HG03175 (cell line): ENCODE data around the gene EPHB3.

Experiments used
- ATAC-seq: cut with Tn5 transposase; IDR thresholded peaks from one replicate; pipeline ENCODE4 v1.9.1; 2021; ENCODE audit warnings: mild to moderate bottlenecking, moderate library complexity; ENCODE audit not compliant: unreplicated experiment

The EPHB3 gene

GRCh38 chr3:184563561-184563925 is 2.0 kb downstream of the EPHB3 start:
- ATAC-seq, result no peak

- ATAC-seq, result no peak
Measured at GRCh38 chr3:184563941-184564684, 2.5 kb downstream of the EPHB3 start.

GRCh38 chr3:184564685-184565385 is 3.2 kb downstream of the EPHB3 start:
- ATAC-seq, result no peak

- ATAC-seq, result no peak
Measured at GRCh38 chr3:184565421-184566211, 4.0 kb downstream of the EPHB3 start.

- ATAC-seq, result no peak
Measured at GRCh38 chr3:184566441-184567414, 5.1 kb downstream of the EPHB3 start.

GRCh38 chr3:184567946-184568559 is 6.5 kb downstream of the EPHB3 start:
- ATAC-seq, result no peak

GRCh38 chr3:184568560-184568923 is 7.0 kb downstream of the EPHB3 start:
- no peak for ATAC-seq

- ATAC-seq, result no peak
Measured at GRCh38 chr3:184568924-184569829, 7.6 kb downstream of the EPHB3 start.

- no peak for ATAC-seq
Measured at GRCh38 chr3:184570035-184570434, 8.4 kb downstream of the EPHB3 start.

GRCh38 chr3:184570489-184570888 is 8.9 kb downstream of the EPHB3 start:
- no peak for ATAC-seq

GRCh38 chr3:184571750-184572377 is 10.3 kb downstream of the EPHB3 start:
- ATAC-seq, result no peak

GRCh38 chr3:184572633-184573270 is 11.2 kb downstream of the EPHB3 start:
- ATAC-seq, result no peak

- ATAC-seq, result no peak
Measured at GRCh38 chr3:184574515-184575417, 13.2 kb downstream of the EPHB3 start.

- no peak for ATAC-seq
Measured at GRCh38 chr3:184575701-184576100, 14.1 kb downstream of the EPHB3 start.

GRCh38 chr3:184576457-184577240 is 15.1 kb downstream of the EPHB3 start:
- ATAC-seq, result no peak

- no peak for ATAC-seq
Measured at GRCh38 chr3:184577546-184577945, 16.0 kb downstream of the EPHB3 start.
